OCI-LY7 (cell line): ENCODE results near the gene PANK3.

Experiments used
- CTCF ChIP-seq: fragments of 200-600 bp; sonication (generic); conservative IDR thresholded peaks from 2 replicates; pipeline ENCODE4 v1.5.1; 2014; ENCODE audit warnings: mild to moderate bottlenecking, antibody characterized with exemption, low read length, moderate library complexity, mixed read lengths
- EZH2phosphoT487 ChIP-seq: fragments of 200-600 bp; sonication (generic); IDR thresholded peaks from 2 replicates; pipeline ENCODE4 v1.6.1; 2018; ENCODE audit warnings: low read depth, borderline replicate concordance, mild to moderate bottlenecking, mixed run types, antibody characterized with exemption, low read length, moderate library complexity, mixed read lengths

GRCh38 chr5:168531987-168532864 is 46.9 kb downstream of the PANK3 start:
- no peak for TF ChIP-seq CTCF
- TF ChIP-seq EZH2phosphoT487: no peak
